ENCODE data around the gene SIX2. TPM values are rescaled to one million over a fixed set of nuclear protein-coding genes. Genes with fewer than 3 reads are reported as not detected.

Gene SIX2
- polyA plus RNA-seq, 12 donors: 4.5 to 8.0 (median 6.0) TPM; not detected in 2

GRCh38 chr2:44970846-44971450, 38.3 kb downstream of the SIX2 start:
- DNase-seq: no peak

DNA sequence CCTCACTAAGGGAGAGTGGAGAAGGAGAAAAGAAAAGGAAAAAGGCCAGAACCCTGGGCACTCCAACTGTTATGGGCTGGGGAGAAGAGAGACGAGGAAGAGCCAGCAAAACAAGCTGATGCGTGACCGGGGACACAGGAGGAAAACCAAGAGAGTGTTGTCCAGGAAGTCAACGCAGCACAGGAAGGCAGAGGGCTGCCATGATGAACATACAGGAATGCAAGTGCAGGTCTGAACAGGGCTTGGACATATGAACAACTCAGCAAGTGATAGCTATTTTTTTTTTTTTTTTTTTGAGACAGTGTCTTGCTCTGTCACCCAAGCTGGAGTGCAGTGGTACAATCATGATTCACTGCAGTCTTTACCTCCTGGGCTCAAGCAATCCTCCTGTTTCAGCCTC, 39.3 kb downstream of the SIX2 start:
- DNase-seq: no peak

DNA sequence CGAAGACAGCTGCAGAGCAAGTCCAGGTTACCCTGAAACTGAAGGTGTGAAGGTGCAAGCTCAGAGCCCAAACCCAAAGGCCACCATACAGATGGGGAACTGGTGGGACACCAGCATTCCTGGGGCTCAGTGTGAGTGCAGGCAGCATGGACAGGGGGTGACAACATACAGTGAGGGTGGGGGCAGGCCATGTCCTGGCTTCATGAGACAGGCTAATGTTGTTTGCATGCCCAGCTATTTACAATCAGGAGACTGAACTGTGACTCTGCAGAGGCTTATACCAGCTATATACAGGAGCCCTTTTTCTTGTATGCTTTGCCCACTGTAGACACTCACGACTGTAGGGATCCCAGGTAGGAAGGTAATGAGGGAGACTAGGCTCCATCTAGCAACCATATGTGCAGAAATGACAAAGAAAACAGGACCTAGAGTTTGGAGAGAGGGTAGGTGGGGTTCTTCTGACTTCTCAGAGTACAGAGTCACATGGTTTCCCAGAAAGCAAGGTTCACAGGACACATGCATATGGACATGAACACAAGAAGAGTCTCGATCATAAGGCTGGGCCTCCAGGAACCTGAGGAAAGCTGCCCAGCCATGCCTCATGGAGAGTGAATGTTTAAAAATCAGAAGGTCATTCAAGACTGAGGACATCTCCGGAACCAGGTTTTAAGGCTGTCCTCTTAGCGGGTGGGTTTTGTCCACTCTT, 41.4 kb downstream of the SIX2 start:
- no peak for DNase-seq

- no peak for DNase-seq
These were observed 42.2 kb downstream of the SIX2 start for GRCh38 chr2:44967056-44967455.

DNA sequence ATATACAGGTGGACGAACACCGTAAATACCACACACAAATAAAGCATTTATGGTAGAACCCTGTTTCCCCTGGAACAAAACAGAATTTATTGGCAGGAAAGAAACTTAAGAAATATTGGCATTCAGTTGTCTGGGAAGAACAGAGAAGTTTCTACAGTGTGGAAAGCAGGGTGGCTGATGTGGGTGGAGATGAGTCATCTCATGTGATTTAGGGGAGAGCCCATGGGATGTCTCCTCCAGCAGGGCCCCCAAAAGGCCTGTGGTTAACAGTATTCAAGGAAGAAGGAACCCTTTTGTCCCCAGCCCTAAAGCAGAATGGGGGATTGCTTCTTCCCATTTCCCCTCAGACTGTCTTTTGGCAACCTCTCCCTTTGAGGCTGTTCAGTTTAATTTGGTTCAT, 43.6 kb downstream of the SIX2 start:
- no peak for DNase-seq

GRCh38 chr2:44964752-44965236, 44.5 kb downstream of the SIX2 start:
- DNase-seq: no peak

DNA sequence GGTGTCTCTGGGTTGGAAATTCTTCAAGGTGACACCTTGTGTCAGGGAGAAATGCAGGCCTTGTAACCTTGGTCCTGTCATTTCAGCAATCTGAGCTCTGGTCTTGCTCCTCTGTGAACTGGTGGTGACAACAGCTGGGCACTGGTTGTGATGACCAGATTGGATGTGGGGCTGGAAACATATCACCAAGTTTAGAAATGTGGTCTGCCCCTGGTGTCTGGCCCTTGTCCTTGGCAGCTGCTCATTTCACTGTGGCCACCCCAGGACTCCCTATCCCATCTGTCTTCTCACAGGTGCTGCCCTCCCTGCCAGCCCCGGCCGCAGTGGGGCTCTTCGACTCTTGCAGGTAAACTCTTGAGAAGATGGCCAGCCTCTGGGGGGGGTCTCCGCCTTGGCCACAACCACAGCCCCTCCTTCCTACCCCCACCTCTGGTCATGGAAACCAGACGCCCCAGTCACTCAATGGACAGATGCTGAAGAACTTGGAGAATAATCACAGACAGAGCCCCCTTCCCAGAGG, 47.0 kb downstream of the SIX2 start:
- DNase-seq: no peak

GRCh38 chr2:44960871-44961270, 48.4 kb downstream of the SIX2 start:
- no peak for DNase-seq

DNA sequence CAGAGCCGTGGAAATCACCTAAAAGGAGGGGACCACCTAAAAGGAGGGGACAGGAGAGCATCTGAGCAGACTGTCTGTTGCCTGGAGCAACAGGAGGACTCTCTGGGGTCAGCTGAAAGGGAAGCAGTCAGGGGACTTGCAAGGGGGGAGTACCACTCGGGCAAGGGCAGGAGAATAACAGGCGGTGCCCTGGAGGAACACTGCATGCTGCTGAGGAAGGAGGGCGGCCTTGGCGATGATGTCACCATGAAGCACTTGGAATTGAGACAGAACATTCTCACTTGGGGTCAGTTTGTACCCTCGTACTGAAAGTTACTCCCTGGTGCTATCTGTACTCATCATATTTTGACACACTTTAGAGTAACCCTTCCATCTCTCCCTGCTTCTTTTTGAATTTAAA, 49.4 kb downstream of the SIX2 start:
- no peak for DNase-seq

DNA sequence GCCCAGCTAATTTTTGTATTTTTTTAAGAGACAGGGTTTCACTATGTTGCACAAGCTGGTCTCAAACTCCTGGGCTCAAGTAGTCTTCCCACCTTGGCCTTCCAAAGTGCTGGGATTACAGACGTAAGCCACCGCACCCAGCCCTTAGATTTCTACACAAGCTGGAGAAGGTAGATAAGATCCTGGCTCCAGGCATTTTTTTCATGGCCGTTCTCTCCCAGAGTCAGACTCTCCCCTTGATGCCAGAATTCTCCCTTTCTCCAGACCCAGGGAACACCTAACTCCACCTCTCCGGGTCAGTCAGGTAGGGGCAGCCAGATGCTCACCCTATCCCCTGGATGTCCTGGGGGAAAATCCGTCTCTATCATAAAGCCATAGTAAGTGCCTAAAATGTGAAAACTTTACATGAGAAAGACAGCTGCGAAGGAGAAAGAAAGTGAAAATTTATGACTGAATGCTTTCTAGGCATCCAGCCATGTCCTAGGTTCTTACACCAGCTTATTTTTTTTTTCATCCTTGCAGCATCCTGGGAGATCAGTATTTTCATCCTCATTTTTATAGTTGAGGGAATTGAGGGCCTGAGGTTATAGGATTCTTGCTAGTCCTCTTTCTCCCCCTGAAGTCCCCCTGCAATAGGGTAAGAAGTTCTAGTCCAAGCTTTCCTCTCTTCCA, 51.5 kb downstream of the SIX2 start:
- DNase-seq: no peak

- peak; percentile 43 for DNase-seq
These were observed 52.4 kb downstream of the SIX2 start for GRCh38 chr2:44956843-44957242.

- peak; percentile 61 for DNase-seq
These were observed 53.5 kb downstream of the SIX2 start for GRCh38 chr2:44955593-44956392.

Other genes starting within 250 kb of the SIX2 start
- gene SIX3, start 67.8 kb downstream of the SIX2 start, polyA plus RNA-seq (ENCODE audit: insufficient read length in 12 of 12): under 1 TPM in 1 of 12 donors, not detected in 11; 0.09 TPM

All from muscle of arm (tissue), 12 donors.